GM12892 (cell line): ENCODE measurements around the gene WDR62.

Experiments used
- POLR2AphosphoS5 ChIP-seq: IDR thresholded peaks from 2 replicates; pipeline ENCODE4 v1.6.1; 2011; ENCODE audit warnings: low read depth, low read length, control low read depth
- TAF1 ChIP-seq: IDR thresholded peaks from 2 replicates; pipeline ENCODE4 v1.6.1; 2011; ENCODE audit warnings: low read depth, mild to moderate bottlenecking, control low read depth, low read length, borderline replicate concordance

DNA sequence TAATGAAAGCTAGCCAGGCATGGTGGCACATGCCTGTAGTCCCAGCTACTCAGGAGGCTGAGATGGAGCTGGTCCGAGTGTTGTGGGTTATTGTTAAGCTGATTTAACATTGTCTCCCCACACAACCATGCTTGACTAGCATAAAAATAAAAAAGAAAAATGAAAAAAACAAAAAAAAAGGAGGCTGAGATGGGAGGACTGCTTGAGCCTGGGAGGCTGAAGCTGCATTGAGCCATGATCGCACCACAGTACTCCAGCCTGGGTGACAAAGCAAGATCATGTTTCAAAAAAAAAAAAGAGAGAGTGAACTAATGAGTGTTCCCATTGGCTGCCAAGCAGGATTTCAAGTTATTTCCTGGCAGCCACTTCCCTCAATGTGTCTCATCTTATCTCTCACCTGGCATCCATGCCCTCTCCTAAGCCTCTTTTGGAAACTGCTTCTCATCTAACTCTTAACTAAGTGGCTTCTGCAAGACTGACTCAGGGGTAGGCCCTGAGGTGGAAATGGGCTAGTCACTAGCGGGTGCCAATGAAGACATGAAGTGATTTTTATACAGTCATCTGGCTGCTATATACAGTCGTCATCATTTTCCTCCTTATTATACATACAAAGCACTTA, 5.5 kb upstream of the WDR62 start:
- TF ChIP-seq TAF1, result no peak
- TF ChIP-seq POLR2AphosphoS5, result no peak
